IPS-11a (cell line): Measurements from ENCODE around the gene C10orf95.
A peak's percentile ranks its signal among the peaks of the same experiment; 100 is the strongest.

ENCODE experiments used
- H3K4me3 ChIP-seq: one replicate; pipeline ENCODE4 v1.5.1; 2013; ENCODE audit warnings: low read depth, low read length, control low read depth

Gene C10orf95

DNA sequence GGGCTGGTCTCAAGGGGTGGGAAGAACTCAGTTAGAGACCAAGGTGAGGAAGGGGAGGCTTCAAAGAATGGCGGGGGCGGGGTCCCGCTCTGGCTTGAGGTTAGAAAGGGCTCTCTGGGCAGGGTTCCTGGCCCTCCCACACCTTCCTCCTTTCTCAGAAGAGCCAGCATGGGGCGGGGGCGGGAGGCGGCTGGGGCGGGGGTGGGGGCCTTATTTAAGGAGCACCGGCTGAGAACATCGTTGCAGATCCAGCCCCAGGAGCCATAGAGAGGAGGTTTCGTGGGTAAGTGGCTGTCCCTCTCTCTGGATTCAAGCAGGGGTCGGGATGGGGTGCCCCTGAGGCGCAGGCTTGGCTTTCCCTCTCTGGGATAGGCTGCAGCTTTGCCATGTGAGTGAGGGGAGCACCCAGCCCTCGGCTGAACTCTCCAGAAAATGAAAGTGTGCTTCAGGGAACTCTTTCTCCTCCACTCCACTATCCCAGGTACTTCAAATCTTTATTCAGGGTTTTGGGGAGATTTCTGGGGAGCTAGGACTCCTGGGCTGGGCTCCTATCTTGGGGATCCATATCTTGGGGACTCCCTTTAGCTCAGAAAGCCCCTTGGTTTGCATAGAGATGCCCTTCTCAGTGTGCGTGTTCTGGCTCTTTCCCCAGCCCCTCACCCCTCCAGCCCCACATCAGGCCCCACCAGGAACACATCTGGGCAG is 15.7 kb downstream of the C10orf95 start:
- H3K4me3 ChIP-seq = no peak overlapping the region

DNA sequence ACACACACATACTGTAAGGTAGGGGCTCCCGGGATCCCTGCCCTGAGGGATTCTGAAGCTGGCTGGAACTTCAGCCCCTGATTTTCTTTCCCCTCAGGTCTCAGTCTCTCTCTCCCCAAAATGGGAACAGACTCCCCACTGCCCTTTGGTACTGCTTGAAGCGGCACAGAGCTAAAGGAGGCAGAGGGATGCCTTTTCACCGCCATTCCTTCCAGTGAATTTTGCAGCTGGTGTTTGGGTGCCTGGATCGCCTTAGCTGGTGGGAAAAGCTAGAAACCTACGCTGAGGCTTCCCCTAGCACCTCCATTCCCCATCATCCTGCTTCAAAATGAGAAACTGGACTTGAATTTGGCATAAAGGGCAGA is 16.2 kb downstream of the C10orf95 start:
- no peak overlapping the region for H3K4me3 ChIP-seq

DNA sequence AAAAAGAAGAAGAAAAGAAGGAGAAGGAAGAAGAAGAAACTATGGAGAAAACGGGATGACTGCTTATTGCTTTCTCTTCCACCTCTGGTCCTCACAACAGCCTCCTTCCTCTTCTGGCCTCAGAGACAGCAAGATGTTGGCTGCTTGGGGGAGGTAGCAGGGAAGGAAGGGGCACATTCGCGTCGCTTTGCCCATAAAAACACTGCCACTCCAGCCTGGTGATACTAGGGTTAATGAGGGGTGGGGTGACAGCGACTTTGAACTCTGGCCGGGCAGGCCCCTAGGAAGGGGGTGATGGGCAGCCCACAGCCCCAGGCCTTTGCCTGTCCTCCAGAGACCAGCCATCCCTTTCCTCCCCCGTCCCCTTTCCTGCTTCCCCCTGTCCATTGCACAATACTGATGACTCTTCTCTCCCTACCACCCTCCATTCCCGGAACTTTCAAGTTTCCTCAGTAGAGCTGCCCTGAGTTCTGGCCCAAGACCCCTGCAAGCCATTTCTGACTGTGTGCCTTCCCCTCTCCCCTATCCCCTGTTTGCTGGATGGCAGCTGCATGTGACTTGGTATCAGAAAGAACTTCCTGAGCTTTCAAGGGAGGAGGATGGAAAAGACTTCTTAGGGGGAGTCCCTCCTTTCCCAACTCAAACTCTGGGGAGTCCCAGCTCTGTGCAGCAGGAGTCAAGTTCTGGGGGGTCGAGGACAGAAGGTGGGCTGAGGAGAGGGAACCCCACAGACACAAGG is 16.8 kb downstream of the C10orf95 start:
- H3K4me3 ChIP-seq = peak overlapping the region; percentile 1

DNA sequence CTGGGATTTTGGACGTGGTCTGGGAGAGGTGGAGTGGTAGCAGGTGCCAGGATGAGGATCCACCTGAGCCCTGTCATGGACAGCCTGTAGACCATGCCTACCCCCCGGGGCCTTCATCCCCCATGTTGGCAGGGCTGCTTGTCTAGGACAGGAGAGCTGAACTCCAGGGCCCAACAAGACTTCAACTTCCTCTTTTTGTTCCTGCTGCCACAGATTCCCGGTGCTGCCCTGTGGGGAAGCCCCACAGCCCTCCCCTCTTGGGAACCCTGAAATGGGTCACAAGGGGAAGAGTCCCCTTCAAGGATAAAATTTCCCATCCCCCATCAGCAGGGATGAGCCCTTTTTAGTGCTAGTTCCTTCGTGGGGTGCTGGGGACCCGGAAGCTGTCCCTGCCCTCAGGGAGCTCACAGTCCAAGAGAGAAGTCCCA is 17.7 kb downstream of the C10orf95 start:
- H3K4me3 ChIP-seq = no peak overlapping the region

DNA sequence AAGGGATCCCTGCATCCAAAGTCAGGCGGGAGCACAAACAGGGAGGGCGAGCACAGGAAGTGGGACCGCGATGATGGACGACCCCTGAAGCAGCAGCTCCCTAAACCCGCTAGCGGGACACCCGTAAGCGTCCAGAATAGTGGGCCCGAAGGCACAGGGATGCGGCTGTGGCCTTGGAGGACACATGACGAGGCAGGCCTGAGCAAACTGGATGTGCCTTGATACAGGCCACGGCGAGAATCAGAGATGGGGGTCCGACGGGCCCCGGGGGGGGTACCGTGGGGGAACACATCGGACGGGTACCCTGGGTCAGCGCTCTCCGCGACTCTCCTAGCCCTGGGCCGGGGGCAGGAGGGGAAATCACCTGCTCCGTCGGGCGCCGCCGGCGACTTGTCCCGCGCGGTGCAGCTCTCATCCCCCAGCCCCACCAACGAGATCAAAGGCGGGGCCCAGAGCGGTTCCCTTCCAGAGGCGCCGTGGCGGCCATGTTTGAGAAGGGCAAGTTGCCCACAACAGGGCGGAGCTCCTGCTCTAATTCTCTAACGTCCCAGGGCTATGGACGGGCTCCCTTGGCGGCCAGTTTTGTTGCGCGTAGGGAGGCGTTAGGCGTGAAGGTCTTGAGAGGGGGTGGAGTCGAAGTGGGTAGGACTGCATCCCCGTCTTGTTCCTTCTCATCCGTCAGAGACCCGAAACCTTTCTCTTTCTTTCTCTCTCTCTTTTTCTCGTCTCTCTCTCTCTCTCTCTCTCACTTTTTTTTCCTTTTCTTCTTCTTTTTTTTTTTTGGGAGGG is 19.0 kb downstream of the C10orf95 start, which contains the start of gene CUEDC2:
Gene CUEDC2 (minus strand): TSS at position 413 of the 789 bp plus-strand sequence. CDS start 7,386 bp downstream, outside the sequence.
- H3K4me3 ChIP-seq = peak within 1 kb of the TSS; percentile 78

DNA sequence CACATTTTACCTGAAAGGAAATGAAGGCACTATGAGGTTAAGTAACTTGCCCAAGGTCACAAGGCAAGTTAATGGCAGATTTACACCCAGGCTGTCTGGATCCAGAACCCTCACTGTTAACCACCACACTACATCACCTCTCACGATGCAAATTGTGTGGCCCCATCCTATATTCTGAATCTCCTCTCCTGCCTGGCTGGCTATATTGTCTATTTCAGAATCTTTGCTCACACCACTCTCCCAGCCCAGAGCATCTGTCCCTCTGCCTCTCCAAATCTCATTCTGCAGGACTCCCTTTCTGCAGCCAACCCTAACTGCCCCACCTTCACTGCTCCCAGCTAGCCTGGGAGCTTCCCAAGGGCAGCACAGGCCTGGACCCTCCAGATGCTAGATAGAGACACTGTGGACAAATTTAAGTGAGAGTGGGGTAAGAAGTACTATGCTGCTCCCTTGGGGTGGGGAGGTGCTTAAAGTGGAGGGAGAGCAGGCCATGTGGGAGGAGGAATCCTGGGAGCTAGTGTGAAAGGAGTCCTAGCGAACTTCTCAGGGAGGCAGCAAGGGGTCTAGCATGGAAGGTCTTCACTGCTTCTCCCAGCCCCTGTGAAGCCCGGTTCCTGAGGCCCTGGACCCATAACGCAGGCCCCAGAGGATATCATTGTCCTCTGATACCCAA is 19.8 kb downstream of the C10orf95 start:
- peak overlapping the region; percentile 78 for H3K4me3 ChIP-seq

DNA sequence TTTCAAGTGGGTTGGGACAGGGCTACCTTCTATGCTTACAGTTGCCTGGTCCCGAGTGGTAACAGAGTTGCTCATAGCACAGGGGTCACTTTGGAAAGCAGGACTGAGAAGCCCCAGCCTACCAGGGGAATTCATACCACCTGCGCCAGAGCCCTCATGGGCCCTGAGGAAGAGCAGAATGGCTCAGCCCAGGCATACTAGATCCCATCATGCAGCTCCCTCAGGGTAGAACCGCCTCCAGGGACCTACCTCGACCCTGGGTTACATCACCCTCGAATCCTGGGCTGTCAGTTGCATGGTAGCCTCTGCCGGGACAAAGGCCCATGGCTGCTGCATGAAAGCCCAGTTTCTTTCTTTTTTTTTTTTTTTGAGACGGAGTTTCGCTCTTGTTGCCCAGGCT is 21.9 kb downstream of the C10orf95 start:
- no peak overlapping the region for H3K4me3 ChIP-seq

DNA sequence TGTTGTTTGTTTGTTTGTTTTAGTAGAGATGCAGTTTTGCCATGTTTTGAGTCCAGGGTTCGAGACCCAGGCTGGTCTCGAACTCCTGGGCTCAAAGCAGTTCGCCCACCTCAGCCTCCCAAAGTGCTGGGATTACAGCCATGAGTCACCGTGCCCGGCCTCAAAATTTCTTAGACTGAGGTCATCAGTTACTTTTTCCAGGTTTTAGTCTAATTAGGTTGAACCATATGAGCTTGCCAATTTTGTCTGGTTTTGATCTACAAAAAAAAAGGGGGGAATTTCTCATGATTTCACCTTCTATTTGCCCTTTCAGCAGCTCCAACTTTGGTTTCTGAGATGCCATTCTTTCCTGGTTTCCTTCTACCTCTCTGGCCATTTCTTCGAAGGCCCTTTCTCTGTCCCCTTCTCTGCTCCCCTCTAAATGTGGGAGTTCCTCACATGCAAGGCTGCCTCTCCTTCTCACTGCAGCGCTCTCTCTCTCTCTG is 24.5 kb downstream of the C10orf95 start:
- H3K4me3 ChIP-seq = no peak overlapping the region

DNA sequence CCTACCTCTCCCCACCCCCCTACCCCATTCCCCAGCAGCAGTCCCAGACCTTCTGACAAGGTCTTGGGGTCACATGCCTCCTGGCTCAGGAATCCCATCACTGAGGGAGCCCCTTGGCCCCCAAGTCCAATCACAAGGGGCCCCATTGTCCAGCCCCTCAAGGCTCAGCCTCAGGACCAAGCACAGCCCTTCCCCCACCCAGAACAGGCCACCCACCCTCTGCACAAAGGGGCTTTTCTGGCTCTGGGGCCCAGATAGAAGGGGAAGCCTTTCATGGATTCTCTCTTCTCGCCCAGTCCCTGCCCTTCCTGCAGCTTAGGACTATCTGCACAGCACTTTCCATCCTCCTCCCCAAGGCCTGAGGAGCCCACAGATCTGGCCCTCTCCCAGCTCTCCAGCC is 25.9 kb downstream of the C10orf95 start:
- no peak overlapping the region for H3K4me3 ChIP-seq

DNA sequence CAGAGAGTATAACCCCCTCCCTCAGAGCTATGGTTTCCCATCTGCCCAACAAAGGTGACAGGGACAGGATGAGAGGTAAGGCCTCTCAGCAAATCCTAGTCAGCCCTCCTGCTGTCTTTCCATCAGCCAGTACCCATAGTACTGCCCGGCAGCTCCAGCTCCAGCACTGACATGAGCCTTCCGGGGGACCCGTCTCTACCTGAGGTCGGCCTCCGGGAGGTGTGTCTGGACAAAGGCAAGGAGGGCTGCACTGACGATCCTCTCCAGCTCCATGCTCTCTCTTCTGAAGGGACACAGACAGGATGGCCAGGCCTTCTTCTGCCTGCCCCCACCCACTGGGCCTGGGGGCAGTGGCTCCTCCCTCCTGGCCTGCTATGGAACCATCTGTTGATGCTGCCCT is 26.4 kb downstream of the C10orf95 start:
- no peak overlapping the region for H3K4me3 ChIP-seq

DNA sequence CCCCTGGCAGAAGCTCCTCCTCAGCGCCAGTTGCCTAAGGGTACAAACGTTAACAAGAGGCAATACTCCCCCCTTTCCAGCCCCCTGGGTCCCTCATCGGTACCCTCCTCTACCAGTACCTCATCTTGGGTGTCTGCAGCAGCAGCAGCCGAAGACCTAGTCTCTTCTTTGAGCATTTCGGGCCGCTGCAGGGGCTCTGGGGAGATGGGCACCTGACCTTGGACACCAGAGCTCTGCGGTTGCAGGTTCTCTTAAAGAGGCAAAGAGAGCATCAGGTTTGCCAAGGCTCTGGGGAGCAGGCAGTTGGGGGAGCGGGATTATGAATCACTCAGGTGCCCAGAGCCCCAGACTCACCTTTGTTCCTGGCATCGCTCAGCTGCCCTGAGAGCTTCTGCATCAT is 27.2 kb downstream of the C10orf95 start:
- no peak overlapping the region for H3K4me3 ChIP-seq

DNA sequence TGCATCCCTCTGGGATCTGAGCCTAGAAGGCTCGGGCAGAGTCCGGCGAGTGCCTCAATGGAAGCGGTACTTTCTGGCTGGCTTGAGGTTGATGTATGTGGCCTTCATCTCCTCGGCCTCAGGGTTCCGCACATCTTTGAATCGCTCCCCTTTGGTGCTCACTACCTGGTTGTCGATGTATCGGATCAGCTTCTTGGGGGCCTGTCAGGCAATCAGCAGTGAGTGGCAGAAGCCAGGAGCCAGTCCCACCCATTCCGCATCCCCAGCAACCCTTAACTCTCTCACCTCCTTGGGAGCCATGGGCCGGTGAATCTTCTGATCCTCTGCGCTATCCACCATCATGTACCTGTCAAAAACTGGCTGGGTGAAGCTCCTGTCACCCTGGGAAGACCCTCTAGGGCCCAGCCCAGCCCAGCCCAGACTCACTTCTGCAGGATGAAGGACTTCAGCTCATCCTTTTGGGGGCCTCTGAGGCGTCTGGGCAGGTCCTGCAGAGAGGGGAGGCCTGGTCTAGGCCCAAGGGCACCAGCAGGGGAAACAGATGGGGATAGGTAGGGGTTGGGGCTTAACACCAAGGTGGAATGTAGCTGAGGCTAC is 27.9 kb downstream of the C10orf95 start:
- no peak overlapping the region for H3K4me3 ChIP-seq

DNA sequence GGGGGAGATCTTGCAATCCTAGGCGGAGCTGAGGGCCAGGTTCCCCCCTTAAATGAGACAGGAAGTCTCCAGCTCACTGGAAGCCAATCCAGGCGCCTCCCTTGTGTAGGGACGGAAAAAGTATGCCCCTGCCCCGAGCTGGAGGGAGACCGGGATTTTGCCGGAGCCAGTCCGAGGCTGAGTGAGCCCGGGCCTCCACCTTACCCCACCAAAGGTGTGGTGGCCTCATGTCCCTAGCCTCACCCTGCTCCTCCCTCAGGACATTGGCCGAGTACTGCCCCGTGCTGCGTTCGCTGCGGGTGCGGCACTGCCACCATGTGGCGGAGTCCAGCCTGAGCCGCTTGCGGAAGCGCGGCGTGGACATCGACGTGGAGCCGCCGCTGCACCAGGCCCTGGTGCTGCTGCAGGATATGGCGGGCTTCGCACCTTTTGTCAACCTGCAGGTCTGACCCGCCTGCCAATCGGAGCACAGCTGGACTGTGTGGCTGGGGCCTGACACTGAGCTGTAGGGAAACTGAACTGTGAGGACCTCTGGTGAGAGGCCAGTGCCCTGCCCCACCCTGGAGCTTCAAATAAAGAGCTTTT is 28.7 kb downstream of the C10orf95 start:
- H3K4me3 ChIP-seq = no peak overlapping the region

DNA sequence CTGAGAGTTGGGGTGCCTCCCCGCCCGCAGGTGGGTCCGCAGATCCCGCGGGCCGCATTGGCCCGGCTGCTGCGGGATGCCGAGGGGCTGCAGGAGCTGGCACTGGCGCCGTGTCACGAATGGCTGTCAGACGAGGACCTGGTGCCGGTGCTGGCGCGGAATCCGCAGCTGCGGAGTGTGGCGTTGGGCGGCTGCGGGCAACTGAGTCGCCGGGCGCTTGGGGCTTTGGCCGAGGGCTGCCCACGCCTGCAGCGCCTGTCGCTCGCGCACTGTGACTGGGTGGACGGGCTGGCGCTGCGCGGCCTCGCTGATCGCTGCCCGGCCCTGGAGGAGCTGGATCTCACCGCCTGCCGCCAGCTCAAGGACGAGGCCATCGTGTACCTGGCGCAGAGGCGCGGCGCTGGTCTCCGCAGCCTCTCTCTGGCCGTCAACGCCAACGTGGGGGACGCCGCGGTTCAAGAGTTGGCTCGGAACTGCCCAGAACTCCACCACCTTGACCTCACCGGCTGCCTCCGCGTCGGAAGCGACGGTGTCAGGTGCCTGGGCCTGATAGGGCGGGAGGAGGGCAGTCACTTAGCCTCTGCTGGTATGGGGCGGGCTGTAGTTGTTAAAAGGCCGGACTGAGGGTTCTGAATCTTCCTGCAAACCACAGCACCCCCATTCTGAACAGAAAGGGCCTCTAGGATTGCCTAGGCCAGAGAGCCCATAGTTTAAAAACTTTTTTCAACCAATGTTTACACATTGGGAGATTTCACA is 29.4 kb downstream of the C10orf95 start:
- H3K4me3 ChIP-seq = peak overlapping the region; percentile 89

DNA sequence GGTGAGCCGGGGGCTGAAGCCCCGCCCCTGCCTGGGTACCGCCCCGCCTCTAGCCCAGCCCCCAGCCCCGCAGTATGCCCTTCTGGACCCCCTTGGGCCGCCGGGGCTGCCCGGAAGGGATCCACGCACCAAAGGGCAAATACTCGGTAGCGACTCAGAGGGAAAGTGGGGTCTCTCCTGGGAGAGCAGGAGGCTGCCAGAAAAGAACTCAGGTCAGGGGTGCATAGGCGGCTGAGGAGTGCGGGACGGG is 29.9 kb downstream of the C10orf95 start:
- H3K4me3 ChIP-seq = peak overlapping the region; percentile 89

DNA sequence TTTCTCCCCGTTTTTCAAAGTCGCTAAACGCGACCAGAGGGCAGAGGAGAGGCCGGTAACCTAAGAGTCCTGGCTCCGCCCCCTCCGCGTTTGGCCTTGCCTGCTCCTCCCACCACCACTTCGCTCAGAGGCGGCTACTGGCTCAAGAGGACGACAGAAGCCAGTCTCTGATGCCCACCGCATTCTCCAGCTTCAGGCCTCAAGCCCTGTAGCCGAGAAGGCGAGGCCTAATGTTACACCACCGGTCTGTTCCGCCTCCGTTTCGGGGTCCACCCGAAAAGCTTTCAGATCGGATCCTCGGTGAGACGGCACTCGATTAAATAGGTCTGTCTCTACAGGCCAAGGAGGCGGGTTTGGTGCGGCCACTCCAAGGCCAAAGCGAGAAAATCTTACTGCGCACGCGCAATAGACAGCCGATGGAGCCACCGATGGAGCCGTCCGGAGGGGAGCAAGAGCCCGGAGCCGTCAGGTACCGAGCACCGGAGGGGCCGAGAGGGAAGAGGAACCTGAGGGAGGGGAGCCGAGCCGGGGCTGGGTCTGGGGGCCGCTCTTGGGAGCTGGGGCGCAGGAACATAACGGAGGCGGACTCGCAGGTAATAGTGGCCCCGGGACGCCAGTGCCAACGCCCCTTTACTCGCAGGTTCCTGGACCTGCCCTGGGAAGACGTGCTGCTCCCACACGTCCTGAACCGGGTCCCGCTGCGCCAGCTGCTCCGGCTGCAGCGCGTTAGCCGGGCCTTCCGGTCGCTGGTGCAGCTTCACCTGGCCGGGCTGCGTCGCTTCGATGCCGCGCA is 30.4 kb downstream of the C10orf95 start, which contains the start of gene FBXL15:
Gene FBXL15 (plus strand): TSS at position 123 of the 793 bp plus-strand sequence. CDS start 294 bp downstream, at position 417.
- H3K4me3 ChIP-seq = peak within 1 kb of the TSS; percentile 89

DNA sequence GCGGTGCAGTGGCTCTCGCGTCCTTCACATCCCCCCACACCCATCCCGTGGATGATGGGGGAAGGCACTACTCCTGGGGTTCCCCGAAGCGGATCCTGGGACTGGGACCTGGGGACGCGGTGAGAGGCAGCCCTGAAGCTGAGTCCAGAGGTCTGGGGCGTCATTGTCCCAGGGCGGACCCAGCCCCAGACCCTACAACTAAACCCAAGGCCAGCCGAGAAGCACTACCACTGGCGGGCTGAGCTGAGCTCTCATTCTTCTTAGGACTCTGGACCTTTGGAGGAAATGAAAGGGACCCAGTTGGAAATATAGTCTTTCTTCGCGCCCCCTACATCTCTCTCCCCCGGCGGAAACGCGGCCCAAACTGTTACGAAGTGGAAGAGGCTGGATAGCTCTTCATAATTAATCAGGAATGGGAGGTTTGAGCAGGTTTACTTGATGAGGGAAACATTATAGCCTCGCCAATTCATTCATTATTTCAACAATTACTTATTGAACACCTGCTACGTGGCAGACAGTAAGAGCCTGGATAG is 31.1 kb downstream of the C10orf95 start:
- H3K4me3 ChIP-seq = peak overlapping the region; percentile 89
